Measurements from ENCODE around the gene ADCY9.
A peak's percentile ranks its signal among the peaks of the same experiment; 100 is the strongest.

The ADCY9 gene

GRCh38 chr16:3950343-3951193, 165.7 kb downstream of the ADCY9 start (continued):
- TF ChIP-seq ATF2 (tag by site-specific recombination; IDR thresholded peaks at IDR 0.05; ENCODE audit: low read depth) = no peak
- TF ChIP-seq ZNF174 (tag by site-specific recombination; IDR thresholded peaks at IDR 0.05) = no peak
- TF ChIP-seq KLF7 (tag by site-specific recombination; IDR thresholded peaks at IDR 0.05; ENCODE audit: borderline replicate concordance) = no peak
- no peak for TF ChIP-seq ZBTB44 (tag by site-specific recombination; IDR thresholded peaks at IDR 0.05)
- no peak for TF ChIP-seq ZBTB1 (tag by site-specific recombination; IDR thresholded peaks at IDR 0.05)
- no peak for TF ChIP-seq ZNF768 (tag by site-specific recombination; IDR thresholded peaks at IDR 0.05)
- TF ChIP-seq ZNF274 (IDR thresholded peaks at IDR 0.05; ENCODE audit: low read length) = no peak
- TF ChIP-seq ZNF274 (tag by site-specific recombination; IDR thresholded peaks at IDR 0.05; ENCODE audit: borderline replicate concordance) = no peak
- no peak for TF ChIP-seq ZNF777 (tag by site-specific recombination; IDR thresholded peaks at IDR 0.05; ENCODE audit: borderline replicate concordance)
- no peak for TF ChIP-seq ZNF76 (tag by site-specific recombination; IDR thresholded peaks at IDR 0.05; ENCODE audit: borderline replicate concordance, low read depth)
- no peak for TF ChIP-seq PRDM4 (tag by site-specific recombination; IDR thresholded peaks at IDR 0.05)
- no peak for TF ChIP-seq TSHZ1 (tag by site-specific recombination; IDR thresholded peaks at IDR 0.05; ENCODE audit: borderline replicate concordance)
- TF ChIP-seq ZNF350 (tag by site-specific recombination; IDR thresholded peaks at IDR 0.05) = no peak
- TF ChIP-seq ZNF561 (tag by site-specific recombination; IDR thresholded peaks at IDR 0.05; ENCODE audit: borderline replicate concordance) = no peak
- TF ChIP-seq RBAK (tag by site-specific recombination; IDR thresholded peaks at IDR 0.05) = no peak
- no peak for TF ChIP-seq ZNF423 (tag by site-specific recombination; IDR thresholded peaks at IDR 0.05)
- no peak for TF ChIP-seq ZNF133 (tag by site-specific recombination; IDR thresholded peaks at IDR 0.05)
- TF ChIP-seq AEBP2 (tag by site-specific recombination; IDR thresholded peaks at IDR 0.05; ENCODE audit: borderline replicate concordance) = no peak
- no peak for TF ChIP-seq GLI4 (tag by site-specific recombination; IDR thresholded peaks at IDR 0.05)
- TF ChIP-seq ZNF623 (tag by site-specific recombination; IDR thresholded peaks at IDR 0.05) = no peak
- 0 out of 2 replicates have a peak, but pooled peaks have one; percentile 1 for TF ChIP-seq ZNF654 (tag by site-specific recombination; IDR thresholded peaks at IDR 0.05; ENCODE audit: low read depth)
